ENCODE measurements around the gene ZKSCAN5. TPM values are rescaled to one million over a fixed set of nuclear protein-coding genes. Genes with fewer than 3 reads are reported as not detected.
"Not testable (repeated sequence)": the region's sequence is repeated elsewhere in the genome, so short reads cannot be mapped to it uniquely, and the experiment has no call there.

ZKSCAN5 gene
- total RNA-seq, 4 donors from 2014 or later, result 4.5 to 8.7 (median 5.9) TPM

DNA sequence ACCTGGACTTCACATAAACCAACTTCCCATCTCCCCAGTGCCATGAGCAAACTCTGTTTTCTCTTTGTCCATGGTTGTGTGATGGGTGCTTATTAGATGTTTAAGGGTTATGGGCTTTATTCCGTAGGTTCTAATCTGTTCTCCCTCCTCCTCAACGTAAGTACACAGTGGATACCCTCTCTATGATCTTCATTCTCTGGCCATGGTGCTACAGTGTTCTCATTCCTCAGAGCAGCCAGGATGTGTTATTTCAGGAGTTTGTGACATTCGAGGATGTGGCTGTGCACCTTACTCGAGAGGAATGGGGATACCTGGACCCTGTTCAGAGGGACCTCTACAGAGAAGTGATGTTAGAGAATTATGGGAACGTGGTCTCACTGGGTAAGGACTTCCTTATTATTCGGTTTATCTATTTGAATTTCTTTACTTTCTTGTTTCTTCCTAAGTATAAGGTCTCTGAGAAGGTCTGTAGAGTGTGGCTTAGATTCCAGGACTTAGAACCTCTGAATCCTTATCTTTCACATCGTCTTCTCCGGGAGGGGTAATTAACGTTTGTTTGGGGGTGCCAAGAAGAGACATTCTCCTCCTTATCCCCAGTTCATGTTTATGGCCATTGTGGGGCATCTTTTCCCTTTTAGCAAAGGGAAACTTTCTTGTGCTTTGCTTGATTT is 57.8 kb downstream of the ZKSCAN5 start:
- peak overlapping the region; percentile 8 to 58 (median 38) for H3K27ac ChIP-seq
- no peak for DNase-seq
- H3K9me3 ChIP-seq, result no peaks in the 10 kb centered on the region
- in situ Hi-C loops (cut with MboI; ENCODE audit: low pct_ligation_motif_present in 1 of 4, low pct_unique_long_range_greater_than_20kb in 1 of 4, low sequenced_read_pairs in 3 of 4) (no loop called here), intact Hi-C loops (cut with DNase I; ENCODE audit: low total_unique reads) (no loop called here)
- H3K27me3 ChIP-seq, result no peaks in the 10 kb centered on the region
- TF ChIP-seq POLR2A (IDR thresholded peaks at IDR 0.05), result no peak
- TF ChIP-seq POLR2AphosphoS5 (IDR thresholded peaks at IDR 0.05), result no peak
- TF ChIP-seq EP300 (IDR thresholded peaks at IDR 0.05; ENCODE audit: low read depth), result no peak
- TF ChIP-seq, protein P1, sequence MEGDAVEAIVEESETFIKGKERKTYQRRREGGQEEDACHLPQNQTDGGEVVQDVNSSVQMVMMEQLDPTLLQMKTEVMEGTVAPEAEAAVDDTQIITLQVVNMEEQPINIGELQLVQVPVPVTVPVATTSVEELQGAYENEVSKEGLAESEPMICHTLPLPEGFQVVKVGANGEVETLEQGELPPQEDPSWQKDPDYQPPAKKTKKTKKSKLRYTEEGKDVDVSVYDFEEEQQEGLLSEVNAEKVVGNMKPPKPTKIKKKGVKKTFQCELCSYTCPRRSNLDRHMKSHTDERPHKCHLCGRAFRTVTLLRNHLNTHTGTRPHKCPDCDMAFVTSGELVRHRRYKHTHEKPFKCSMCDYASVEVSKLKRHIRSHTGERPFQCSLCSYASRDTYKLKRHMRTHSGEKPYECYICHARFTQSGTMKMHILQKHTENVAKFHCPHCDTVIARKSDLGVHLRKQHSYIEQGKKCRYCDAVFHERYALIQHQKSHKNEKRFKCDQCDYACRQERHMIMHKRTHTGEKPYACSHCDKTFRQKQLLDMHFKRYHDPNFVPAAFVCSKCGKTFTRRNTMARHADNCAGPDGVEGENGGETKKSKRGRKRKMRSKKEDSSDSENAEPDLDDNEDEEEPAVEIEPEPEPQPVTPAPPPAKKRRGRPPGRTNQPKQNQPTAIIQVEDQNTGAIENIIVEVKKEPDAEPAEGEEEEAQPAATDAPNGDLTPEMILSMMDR (IDR thresholded peaks at IDR 0.05), result no peak
- peaks cover 11 to 40% (median 19%) of the 10 kb centered on the region in 4 donors for H3K4me1 ChIP-seq
- H3K36me3 ChIP-seq, result peaks cover 0 to 56% (median 26%) of the 10 kb centered on the region in 4 donors
- no peak overlapping the region for H3K4me3 ChIP-seq
- 86 to 89% methylated on average over 5 to 9 of the region's 9 CpGs for WGBS, 2 donors (ENCODE audit: low coverage in 1 of 2)

DNA sequence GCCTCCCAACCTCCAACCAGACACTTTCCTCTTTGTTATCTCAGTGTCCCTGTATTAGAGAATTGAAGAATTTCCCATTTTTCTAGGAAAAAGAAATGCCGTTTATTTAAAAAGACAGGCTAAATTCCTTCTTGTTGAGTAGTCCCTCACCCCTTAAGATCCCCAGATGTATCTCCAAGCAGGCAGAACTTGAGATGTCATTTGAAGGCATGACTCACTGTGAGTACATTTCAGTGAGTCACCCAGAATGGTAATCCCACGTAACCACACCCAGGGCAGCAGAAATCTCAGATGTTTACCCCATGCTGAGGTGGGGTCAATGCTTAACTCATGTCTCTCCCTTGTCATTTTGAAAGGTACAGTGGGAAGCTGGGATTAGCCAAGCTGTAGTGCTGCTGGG is 58.4 kb downstream of the ZKSCAN5 start:
- intact Hi-C loops (cut with DNase I; ENCODE audit: low total_unique reads) (no loop called here), in situ Hi-C loops (cut with MboI; ENCODE audit: low pct_ligation_motif_present in 1 of 4, low pct_unique_long_range_greater_than_20kb in 1 of 4, low sequenced_read_pairs in 3 of 4) (no loop called here)
- Histone ChIP-seq H3K4me1 (peaks cover 7 to 35% (median 14%) of the 10 kb centered on the region in 4 donors), H3K4me3 (no peak overlapping the region), H3K36me3 (peaks cover 0 to 56% (median 26%) of the 10 kb centered on the region in 4 donors), H3K27me3 (no peaks in the 10 kb centered on the region), H3K9me3 (no peaks in the 10 kb centered on the region), H3K27ac (peak overlapping the region; percentile 8 to 58 (median 38))
- DNase-seq, result peak; percentile 25
- 52 to 83% methylated on average over 1 to 2 of the region's 2 CpGs for WGBS, 2 donors (ENCODE audit: low coverage in 1 of 2)
- no peak for TF ChIP-seq EP300 (IDR thresholded peaks at IDR 0.05; ENCODE audit: low read depth)
- TF ChIP-seq POLR2AphosphoS5 (IDR thresholded peaks at IDR 0.05), result peak in 2 of 3 donors; percentile 56 to 65

DNA sequence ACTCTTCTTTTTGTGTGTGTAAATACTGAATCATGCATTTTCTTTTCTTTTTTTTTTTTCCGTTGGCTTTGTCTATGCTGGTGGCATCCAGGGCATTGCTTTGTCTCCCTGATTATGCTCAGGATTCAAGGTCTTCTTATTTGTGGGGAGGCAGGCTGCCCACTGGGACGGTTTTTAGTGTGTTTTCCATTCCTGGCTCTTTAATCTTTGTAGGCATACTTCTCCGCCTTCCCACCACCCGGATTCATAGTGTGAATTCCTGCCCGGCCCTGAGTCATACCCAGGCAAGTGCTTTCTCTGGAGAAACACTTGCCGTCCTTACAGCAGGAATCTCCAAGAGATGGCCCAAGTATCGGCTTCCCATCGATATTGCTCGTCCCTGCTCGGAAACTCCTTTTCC is 59.2 kb downstream of the ZKSCAN5 start:
- Histone ChIP-seq H3K27ac (peak overlapping the region in 2 of 4 donors; percentile 33 to 42), H3K4me1 (peaks cover 7 to 35% (median 14%) of the 10 kb centered on the region in 4 donors), H3K27me3 (no peaks in the 10 kb centered on the region), H3K36me3 (peaks cover 0 to 58% (median 26%) of the 10 kb centered on the region in 4 donors), H3K4me3 (no peak overlapping the region), H3K9me3 (no peaks in the 10 kb centered on the region)
- TF ChIP-seq POLR2AphosphoS5 (IDR thresholded peaks at IDR 0.05) (no peak), POLR2A (IDR thresholded peaks at IDR 0.05) (no peak), EP300 (IDR thresholded peaks at IDR 0.05; ENCODE audit: low read depth) (no peak)
- TF ChIP-seq, protein P1 (IDR thresholded peaks at IDR 0.05), result no peak
- 89 to 90% methylated on average over 6 to 10 of the region's 10 CpGs for WGBS, 2 donors (ENCODE audit: low coverage in 1 of 2)
- in situ Hi-C loops (cut with MboI; ENCODE audit: low pct_ligation_motif_present in 1 of 4, low pct_unique_long_range_greater_than_20kb in 1 of 4, low sequenced_read_pairs in 3 of 4) (no loop called here), intact Hi-C loops (cut with DNase I; ENCODE audit: low total_unique reads) (no loop called here)
- DNase-seq, result no peak

DNA sequence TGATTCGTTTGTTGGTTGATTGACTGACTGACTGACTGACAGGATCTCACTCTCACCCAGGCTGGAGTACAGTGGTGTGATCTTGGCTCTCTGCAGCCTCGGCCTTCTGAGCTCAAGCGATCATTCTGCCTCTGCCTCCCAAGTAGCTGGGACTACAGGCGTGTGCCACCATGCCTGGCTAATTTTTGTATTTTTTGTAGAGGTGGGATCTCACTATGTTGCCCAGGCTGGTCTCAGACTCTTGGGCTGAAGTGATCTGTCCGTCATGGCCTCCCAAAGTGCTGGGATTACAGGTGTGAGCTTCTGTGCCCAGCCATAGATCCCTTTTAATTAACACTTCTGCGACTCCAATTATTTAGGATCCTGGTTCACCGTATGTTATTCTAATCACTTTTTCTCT is 64.3 kb downstream of the ZKSCAN5 start:
- H3K27me3 ChIP-seq; H3K27ac ChIP-seq; DNase-seq; H3K4me1 ChIP-seq; intact Hi-C loops (cut with DNase I; ENCODE audit: low total_unique reads); in situ Hi-C loops (cut with MboI; ENCODE audit: low pct_ligation_motif_present in 1 of 4, low pct_unique_long_range_greater_than_20kb in 1 of 4, low sequenced_read_pairs in 3 of 4); H3K9me3 ChIP-seq; H3K4me3 ChIP-seq: not testable (repeated sequence)
- peaks cover 0 to 57% (median 27%) of the 10 kb centered on the region in 4 donors for H3K36me3 ChIP-seq
- WGBS, 2 donors (ENCODE audit: low coverage in 1 of 2), result 97 to 100% methylated on average over 3 to 7 of the region's 7 CpGs

DNA sequence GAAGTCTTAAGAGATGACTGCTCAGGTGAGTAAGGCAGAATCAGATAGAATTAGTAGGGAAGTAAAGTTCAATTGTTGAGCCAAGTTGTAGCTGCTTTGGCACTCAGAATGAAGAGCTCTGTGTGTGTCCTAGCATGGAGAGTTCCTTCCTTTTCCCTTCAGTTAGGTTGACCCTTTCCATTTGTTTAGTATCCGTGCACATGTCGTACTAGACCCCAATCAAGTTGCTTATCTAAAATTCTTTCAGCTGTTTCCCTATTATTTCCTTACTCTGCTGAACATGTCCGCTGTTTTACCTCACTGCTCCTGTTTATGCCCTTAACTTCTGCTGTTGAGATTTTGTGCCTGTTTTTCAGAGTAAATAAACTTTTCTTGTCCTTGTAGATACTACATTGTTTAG is 67.3 kb downstream of the ZKSCAN5 start:
- Histone ChIP-seq H3K4me3 (no peak overlapping the region), H3K27me3 (no peaks in the 10 kb centered on the region), H3K9me3 (no peaks in the 10 kb centered on the region), H3K4me1 (no peaks in the 10 kb centered on the region), H3K27ac (no peak overlapping the region), H3K36me3 (peaks cover 0 to 40% (median 16%) of the 10 kb centered on the region in 4 donors)
- TF ChIP-seq POLR2A (IDR thresholded peaks at IDR 0.05) (no peak), EP300 (IDR thresholded peaks at IDR 0.05; ENCODE audit: low read depth) (no peak), POLR2AphosphoS5 (IDR thresholded peaks at IDR 0.05) (no peak)
- TF ChIP-seq, protein P1 (IDR thresholded peaks at IDR 0.05), result no peak
- intact Hi-C loops (cut with DNase I; ENCODE audit: low total_unique reads), result no loop called here
- in situ Hi-C loops (cut with MboI; ENCODE audit: low pct_ligation_motif_present in 1 of 4, low pct_unique_long_range_greater_than_20kb in 1 of 4, low sequenced_read_pairs in 3 of 4), result no loop called here
- WGBS, 2 donors (ENCODE audit: low coverage in 1 of 2), result 88 to 96% methylated on average over 3 of the region's 3 CpGs
- DNase-seq, result no peak

Data from transverse colon (tissue), 4 donors.